PC-9 (cell line): ENCODE data around the gene TUBGCP6. TPM values are rescaled to one million over a fixed set of nuclear protein-coding genes. Genes with fewer than 3 reads are reported as not detected.

ENCODE experiments used
- BruUV-seq: library from RNA; stranded (reverse); fragments of 400-500 nt; replicated peaks from 2 replicates; lab custom pipeline; 2021; lab: Mats Ljungman, UMichigan
- CTCF ChIA-PET: fragments of 300-600 bp; sonication (Branson Sonifier 250); formaldehyde crosslinking; loops from one replicate; lab custom pipeline; 2022; ENCODE audit warnings: antibody characterized with exemption; lab: Charles Lee
- POLR2A ChIA-PET: fragments of 300-600 bp; sonication (Branson Sonifier 250); formaldehyde crosslinking; loops from one replicate; lab custom pipeline; 2022; ENCODE audit warnings: antibody characterized with exemption; ENCODE audit not compliant: unreplicated experiment; lab: Charles Lee
- DNase-seq, 2 experiments: peaks; one replicate each; pipeline versions ENCODE4 v3.0.0 to v3.0.0-alpha.2; 2015 to 2022; ENCODE audit warnings: mixed read lengths in 1 of 2
- H2AFZ ChIP-seq: fragments of 200-600 bp; sonication (generic); 2 replicates; pipeline ENCODE4 v1.8.1; 2017; ENCODE audit warnings: antibody characterized with exemption
- H3F3A ChIP-seq: fragments of 200-600 bp; sonication (generic); 2 replicates; pipeline ENCODE4 v1.8.1; 2017; ENCODE audit warnings: antibody characterized with exemption, mild to moderate bottlenecking, low read depth; ENCODE audit not compliant: insufficient read depth
- H3K27ac ChIP-seq: fragments of 200-600 bp; sonication (generic); 2 replicates; pipeline ENCODE4 v1.6.1; 2016; ENCODE audit warnings: mixed run types
- H3K27me3 ChIP-seq: fragments of 200-600 bp; sonication (generic); 2 replicates; pipeline ENCODE4 v1.6.1; 2016; ENCODE audit warnings: low read depth, mixed run types; ENCODE audit not compliant: insufficient read depth
- H3K36me3 ChIP-seq: fragments of 200-600 bp; sonication (generic); 2 replicates; pipeline ENCODE4 v1.6.1; 2016; ENCODE audit warnings: low read depth, mixed run types
- H3K4me1 ChIP-seq: fragments of 200-600 bp; sonication (generic); replicated peaks from 2 replicates; pipeline ENCODE4 v1.6.1; 2016; ENCODE audit warnings: mixed run types; ENCODE audit not compliant: insufficient read depth
- H3K4me2 ChIP-seq: fragments of 200-600 bp; sonication (generic); 2 replicates; pipeline ENCODE4 v1.6.1; 2017; ENCODE audit warnings: mixed run types
- H3K4me3 ChIP-seq: fragments of 200-600 bp; sonication (generic); 2 replicates; pipeline ENCODE4 v1.6.1; 2016; ENCODE audit warnings: mixed run types
- H3K79me2 ChIP-seq: fragments of 200-600 bp; sonication (generic); 2 replicates; pipeline ENCODE4 v1.6.1; 2017; ENCODE audit warnings: low read depth, mixed run types
- H3K9me2 ChIP-seq: fragments of 200-600 bp; sonication (generic); 2 replicates; pipeline ENCODE4 v1.8.1; 2017; ENCODE audit warnings: mild to moderate bottlenecking; ENCODE audit not compliant: insufficient read depth
- H3K9me3 ChIP-seq: fragments of 200-600 bp; sonication (generic); 2 replicates; pipeline ENCODE4 v1.8.1; 2016; ENCODE audit warnings: low read depth; ENCODE audit not compliant: insufficient read depth
- H4K20me1 ChIP-seq: fragments of 200-600 bp; sonication (generic); 2 replicates; pipeline ENCODE4 v1.8.1; 2017; ENCODE audit not compliant: insufficient read depth
- CTCF ChIP-seq: fragments of 200-600 bp; sonication (generic); conservative IDR thresholded peaks from 2 replicates; pipeline ENCODE4 v1.6.1; 2017; ENCODE audit warnings: mixed run types, antibody characterized with exemption, mild to moderate bottlenecking, moderate library complexity
- EZH2 ChIP-seq: fragments of 200-600 bp; sonication (generic); IDR thresholded peaks from 2 replicates; pipeline ENCODE4 v1.8.0; 2017; ENCODE audit warnings: antibody characterized with exemption, low read depth
- intact Hi-C: fragments of 100-400 bp; cut with micrococcal nuclease; formaldehyde crosslinking; loops from one replicate; pipeline ENCODE4 v1.10.0; 2022; ENCODE audit not compliant: unreplicated experiment
- total RNA-seq: library from RNA; stranded (reverse); gene quantifications from 2 replicates; pipeline ENCODE4 v1.2.3, GENCODE V29; 2021

TUBGCP6 gene
- total RNA-seq, 1 experiment from 2014 or later = 31.3 TPM

- DNase-seq = no peak
- Histone ChIP-seq H3K36me3 (peaks cover 6% of the 10 kb centered on the region; the same call in 1 of the 2 replicates), H3K9me3 (no peaks in the 10 kb centered on the region), H3K4me3 (no peak overlapping the region), H3K9me2 (no peaks in the 10 kb centered on the region), H3K4me1 (no peaks in the 10 kb centered on the region), H3K27ac (no peak overlapping the region), H3K27me3 (no peaks in the 10 kb centered on the region), H3K79me2 (peaks cover 7% of the 10 kb centered on the region), H4K20me1 (peaks cover 37% of the 10 kb centered on the region; the same call in 1 of the 2 replicates), H2AFZ (no peak overlapping the region), H3K4me2 (no peak overlapping the region), H3F3A (no peaks in the 10 kb centered on the region; the same call in 1 of the 2 replicates)
- no TSS peak for BruUV-seq
- intact Hi-C loops = no loop called here
- TF ChIP-seq CTCF (no peak), EZH2 (no peak)
- POLR2A ChIA-PET = no interaction called here
- CTCF ChIA-PET = no interaction called here
These were observed 15.5 kb downstream of the TUBGCP6 start for GRCh38 chr22:50229370-50229769.

- no peaks in the 10 kb centered on the region for H3K9me2 ChIP-seq
- H2AFZ ChIP-seq = no peak overlapping the region
- TF ChIP-seq EZH2 (no peak), CTCF (no peak)
- H3K27me3 ChIP-seq = no peaks in the 10 kb centered on the region
- no peak overlapping the region for H3K4me3 ChIP-seq
- no peaks in the 10 kb centered on the region for H3K4me1 ChIP-seq
- 0 out of 2 replicates have a peak, but pooled peaks cover under 1% of the 10 kb centered on the region for H3K79me2 ChIP-seq
- H3K27ac ChIP-seq = no peak overlapping the region
- no TSS peak for BruUV-seq
- no peaks in the 10 kb centered on the region; the same call in 1 of the 2 replicates for H3F3A ChIP-seq
- DNase-seq = no peak
- H4K20me1 ChIP-seq = peaks cover 40% of the 10 kb centered on the region
- H3K4me2 ChIP-seq = no peak overlapping the region
- CTCF ChIA-PET = no interaction called here
- no peaks in the 10 kb centered on the region for H3K9me3 ChIP-seq
- peaks cover 13% of the 10 kb centered on the region for H3K36me3 ChIP-seq
- POLR2A ChIA-PET = interaction anchor here (0.5 kb wide), 1 partner anchor 224 kb away, joined by 3 read pairs; no protein-coding TSS in a partner anchor
- intact Hi-C loops = no loop called here
These were observed 16.5 kb downstream of the TUBGCP6 start for GRCh38 chr22:50228366-50228765.

GRCh38 chr22:50227579-50228215 lies 17.1 kb downstream of the TUBGCP6 start:
- intact Hi-C loops = no loop called here
- peaks cover 40% of the 10 kb centered on the region for H4K20me1 ChIP-seq
- no peak overlapping the region for H2AFZ ChIP-seq
- no peak overlapping the region for H3K27ac ChIP-seq
- no peak for DNase-seq
- H3K9me2 ChIP-seq = no peaks in the 10 kb centered on the region
- no peaks in the 10 kb centered on the region for H3K9me3 ChIP-seq
- H3K4me1 ChIP-seq = no peaks in the 10 kb centered on the region
- H3F3A ChIP-seq = no peaks in the 10 kb centered on the region; the same call in 1 of the 2 replicates
- H3K79me2 ChIP-seq = no peaks in the 10 kb centered on the region
- CTCF ChIA-PET = interaction anchor here (0.6 kb wide), 1 partner anchor 298 kb away, joined by 10 read pairs; the partner anchor contains the start of gene SCO2
- no TSS peak for BruUV-seq
- H3K36me3 ChIP-seq = peaks cover 13% of the 10 kb centered on the region
- no peak for TF ChIP-seq EZH2
- no peak for TF ChIP-seq CTCF
- POLR2A ChIA-PET = interaction anchor here (0.5 kb wide), 1 partner anchor 224 kb away, joined by 3 read pairs; no protein-coding TSS in a partner anchor
- H3K4me3 ChIP-seq = no peak overlapping the region
- no peaks in the 10 kb centered on the region for H3K27me3 ChIP-seq
- H3K4me2 ChIP-seq = no peak overlapping the region
